Activated T-cell treated with anti-CD3 and anti-CD28 coated beads, Interleukin-2, amount 50 U/mL, for 1 hour (primary cell): Measurements from ENCODE around the gene PIK3AP1.
"Not testable (repeated sequence)": the region's sequence is repeated elsewhere in the genome, so short reads cannot be mapped to it uniquely, and the experiment has no call there.

Experiments
- DNase-seq: peaks from one replicate; pipeline ENCODE4 v3.0.0-alpha.2; 2020

PIK3AP1 gene, protein sequence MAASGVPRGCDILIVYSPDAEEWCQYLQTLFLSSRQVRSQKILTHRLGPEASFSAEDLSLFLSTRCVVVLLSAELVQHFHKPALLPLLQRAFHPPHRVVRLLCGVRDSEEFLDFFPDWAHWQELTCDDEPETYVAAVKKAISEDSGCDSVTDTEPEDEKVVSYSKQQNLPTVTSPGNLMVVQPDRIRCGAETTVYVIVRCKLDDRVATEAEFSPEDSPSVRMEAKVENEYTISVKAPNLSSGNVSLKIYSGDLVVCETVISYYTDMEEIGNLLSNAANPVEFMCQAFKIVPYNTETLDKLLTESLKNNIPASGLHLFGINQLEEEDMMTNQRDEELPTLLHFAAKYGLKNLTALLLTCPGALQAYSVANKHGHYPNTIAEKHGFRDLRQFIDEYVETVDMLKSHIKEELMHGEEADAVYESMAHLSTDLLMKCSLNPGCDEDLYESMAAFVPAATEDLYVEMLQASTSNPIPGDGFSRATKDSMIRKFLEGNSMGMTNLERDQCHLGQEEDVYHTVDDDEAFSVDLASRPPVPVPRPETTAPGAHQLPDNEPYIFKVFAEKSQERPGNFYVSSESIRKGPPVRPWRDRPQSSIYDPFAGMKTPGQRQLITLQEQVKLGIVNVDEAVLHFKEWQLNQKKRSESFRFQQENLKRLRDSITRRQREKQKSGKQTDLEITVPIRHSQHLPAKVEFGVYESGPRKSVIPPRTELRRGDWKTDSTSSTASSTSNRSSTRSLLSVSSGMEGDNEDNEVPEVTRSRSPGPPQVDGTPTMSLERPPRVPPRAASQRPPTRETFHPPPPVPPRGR

DNA sequence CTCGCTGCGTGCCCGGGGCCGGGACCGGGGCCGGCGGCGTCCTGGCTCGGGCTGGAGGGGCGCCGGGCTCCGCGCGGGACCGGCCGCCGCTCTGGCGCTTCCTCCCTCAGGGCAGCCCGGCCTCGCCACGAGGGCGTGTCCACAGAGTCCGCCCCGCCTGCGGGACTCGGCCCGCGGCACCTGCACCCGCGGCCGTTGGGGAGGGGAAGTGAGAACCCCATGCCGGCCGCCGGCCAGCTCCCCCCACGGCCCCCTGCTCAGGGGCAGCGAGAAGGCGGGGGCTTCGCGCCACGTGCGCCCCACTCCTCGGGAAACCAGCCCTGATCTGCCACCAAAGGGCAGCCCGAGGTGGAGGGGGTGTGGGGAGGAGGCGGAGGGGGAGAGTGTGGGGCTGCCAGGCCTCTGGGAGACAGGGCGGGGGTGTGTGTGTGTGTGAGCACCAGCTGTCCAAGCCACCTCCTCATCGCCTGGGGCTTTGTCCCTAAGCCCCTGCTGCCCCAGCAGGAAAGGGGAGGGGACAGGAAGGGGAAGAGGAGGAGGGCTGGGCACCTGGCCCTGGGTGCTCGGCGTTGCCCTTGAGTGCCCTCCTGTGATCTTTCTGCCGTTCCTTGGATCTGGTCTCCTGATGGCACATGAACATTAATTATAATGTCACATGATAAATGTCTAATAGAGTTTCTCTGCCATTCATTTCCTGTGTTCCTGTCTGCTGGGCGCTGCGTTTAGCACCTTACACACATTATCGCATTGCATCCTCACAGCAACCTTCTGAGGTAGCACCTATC is at the start of gene PIK3AP1:
Gene PIK3AP1 (minus strand): TSS at position 93 of the 785 bp plus-strand sequence. CDS start 120 bp downstream, outside the sequence.
- DNase-seq: peak; percentile 57

DNA sequence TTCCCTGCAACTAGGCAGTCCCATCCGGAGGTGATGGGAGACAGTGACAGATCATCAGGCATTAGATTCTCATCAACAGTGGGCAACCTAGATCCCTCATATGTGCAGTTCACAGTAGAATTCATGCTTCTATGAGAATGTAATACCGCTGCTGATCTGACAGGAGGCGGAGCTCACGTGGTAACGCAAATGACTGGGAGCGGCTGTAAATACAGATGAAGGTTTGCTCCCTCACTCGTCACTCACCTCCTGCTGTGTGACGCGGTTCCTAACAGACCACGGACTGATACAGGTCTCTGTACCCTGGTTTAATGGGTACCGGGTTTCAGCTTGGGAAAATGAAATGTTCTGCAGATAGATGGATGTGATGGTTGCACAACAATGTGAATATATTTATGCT is 47.8 kb upstream of the PIK3AP1 start:
- no peak for DNase-seq

DNA sequence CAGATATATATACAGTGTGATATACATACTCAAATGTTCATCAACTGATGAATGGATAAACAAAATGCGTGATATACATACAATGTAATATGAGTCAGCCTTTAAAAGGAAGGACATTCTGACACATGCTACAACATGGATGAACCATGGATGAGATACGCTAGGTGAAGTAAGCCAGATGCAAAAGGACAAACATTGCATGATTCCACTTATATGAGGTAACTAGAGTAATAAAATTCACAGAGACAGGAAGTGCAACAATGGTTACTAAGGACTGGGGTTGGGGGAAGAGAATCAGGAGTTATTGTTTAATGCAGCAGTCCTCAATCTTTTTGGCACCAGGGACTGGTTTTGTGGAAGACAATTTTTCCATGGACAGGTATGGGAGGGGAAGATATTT is 47.3 kb upstream of the PIK3AP1 start:
- no peak for DNase-seq

DNA sequence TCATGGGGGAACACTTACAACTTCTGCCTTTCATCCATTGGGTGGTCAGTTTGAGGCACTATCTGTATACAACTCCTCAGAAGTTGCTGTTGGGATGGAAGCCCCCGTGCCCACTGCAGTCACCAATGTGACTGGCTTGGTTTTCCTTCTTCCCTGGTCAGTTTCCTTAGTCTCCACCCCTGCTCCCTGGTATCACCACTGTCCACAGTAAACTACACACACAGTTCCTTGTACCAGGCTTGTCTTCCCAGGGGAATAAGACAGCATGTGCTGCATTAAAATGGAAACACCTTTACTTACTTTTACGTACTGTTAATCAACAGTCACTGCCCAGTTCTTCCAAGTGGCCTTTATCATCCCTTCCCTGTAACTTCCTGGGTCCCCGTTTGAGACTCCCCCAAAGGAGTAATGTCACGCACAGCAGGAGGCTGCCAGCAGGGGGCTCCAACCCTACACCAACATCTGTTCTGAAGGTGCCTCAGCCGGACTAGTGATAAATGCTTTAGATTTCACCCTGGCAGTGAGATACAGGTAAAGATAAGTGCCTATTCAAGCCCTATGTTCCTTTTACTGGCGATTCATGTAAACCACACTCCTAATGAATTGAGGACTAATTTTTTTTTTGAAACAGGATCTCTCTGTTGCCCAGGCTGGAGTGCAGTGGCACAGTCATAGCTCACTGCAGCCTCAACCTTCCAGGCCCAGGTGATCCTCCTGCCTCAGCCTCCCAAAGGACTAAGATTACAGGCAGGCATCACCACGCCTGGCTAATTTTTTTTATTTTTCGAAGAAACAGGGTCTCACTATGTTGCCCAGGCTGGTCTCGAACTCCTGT is 45.3 kb upstream of the PIK3AP1 start:
- DNase-seq: peak; percentile 75

DNA sequence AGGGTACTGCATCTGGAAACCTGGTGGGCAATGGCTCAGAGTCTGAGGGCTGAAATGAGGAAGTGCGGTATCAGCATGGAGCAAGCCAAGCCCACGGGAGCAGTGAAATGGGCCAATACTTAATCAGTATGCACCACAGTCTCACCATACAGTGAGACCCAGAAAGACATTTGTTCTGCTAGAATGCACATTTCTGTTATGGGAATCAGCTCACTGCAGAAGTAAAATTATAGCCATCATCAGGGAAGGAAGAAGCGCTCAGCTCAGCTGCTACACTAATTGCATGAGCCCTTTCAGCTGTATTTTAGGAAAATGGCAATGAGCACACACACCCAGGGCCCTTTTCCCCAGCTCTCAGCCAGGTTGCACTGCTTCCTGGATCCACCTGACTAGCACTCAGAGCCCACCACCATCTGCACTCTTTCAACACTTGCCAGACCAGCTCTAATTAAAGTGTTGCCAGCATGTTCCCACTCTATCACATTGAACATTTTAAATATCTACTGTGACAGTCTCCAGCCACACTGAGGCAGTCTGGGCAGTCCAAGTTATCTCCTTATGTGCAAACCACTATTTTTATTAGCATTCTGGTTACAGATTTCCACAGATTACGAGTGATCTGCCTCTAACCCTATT is 44.2 kb upstream of the PIK3AP1 start:
- DNase-seq: no peak

DNA sequence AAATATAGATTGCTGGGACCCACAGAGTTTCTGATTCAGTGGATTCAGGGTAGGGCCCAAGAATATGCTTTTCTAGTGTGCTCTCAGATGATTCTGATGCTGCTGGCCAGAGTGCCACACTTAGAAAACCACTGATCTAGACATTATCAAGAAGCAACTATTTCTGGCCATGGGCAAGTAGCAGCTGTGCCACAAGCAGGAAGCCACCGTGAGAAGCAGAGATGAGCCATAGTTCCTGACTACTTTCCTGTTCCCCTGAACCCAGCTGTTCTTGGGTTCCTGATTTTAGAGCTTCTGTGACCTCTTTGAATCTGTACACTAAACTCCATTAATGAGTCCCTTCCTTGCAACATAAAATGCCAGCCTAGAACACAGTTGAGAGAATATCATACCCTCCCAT is 38.1 kb upstream of the PIK3AP1 start:
- DNase-seq: no peak

DNA sequence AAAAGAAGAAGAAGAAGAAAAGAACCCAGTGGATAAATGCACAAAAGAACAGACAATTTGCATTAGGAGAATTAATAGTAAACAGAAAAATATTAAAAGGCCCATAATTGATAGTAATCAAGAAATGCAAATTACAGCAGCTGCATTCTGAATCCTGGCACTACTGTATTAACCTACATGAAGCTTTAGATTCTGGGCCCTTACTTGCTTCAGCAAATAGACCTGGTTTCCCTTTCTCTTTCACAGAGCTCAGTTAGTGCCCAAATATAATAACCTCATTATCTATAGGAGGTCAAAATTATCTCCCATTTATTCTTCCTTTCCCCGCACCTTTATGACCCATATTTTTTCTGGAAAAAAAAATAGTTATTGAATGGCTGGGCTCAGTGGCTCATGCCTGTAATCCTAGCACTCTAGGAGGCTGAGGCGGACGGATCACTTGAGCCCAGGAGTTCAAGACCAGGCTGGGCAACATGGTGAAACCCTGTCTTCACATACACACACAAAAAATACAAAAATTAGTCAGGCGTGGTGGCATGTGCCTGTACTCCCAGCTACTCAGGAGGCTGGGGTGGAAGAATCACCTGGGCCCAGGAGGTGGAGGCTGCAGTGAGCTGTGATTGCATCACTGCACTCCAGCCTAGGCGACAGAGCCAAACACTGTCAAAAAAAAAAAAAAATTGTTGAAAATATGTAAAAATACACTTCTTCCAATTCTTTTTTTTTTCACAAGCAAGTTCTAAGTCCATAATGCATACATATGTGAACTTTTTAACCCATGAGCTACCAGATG is 36.0 kb upstream of the PIK3AP1 start:
- DNase-seq: no peak

DNA sequence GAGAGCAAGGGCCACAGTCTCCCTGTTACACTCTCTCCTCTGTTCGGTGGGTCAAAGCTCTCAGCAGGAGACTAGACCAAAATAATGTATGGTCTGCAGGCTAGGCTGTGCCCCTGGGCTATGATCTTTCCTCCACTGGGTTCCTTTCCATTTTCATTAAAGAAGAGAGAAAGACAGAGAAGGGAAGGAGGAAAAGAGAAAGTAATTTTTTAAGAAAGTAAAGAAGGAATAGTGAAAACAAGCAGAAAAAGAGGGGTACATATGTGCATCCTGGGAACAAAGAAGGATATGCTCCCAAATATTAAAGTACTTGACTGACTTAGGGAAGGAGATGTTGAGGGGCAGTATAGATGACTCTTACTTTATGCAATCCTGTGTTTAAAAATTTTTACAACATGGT is 33.6 kb upstream of the PIK3AP1 start:
- DNase-seq: no peak

DNA sequence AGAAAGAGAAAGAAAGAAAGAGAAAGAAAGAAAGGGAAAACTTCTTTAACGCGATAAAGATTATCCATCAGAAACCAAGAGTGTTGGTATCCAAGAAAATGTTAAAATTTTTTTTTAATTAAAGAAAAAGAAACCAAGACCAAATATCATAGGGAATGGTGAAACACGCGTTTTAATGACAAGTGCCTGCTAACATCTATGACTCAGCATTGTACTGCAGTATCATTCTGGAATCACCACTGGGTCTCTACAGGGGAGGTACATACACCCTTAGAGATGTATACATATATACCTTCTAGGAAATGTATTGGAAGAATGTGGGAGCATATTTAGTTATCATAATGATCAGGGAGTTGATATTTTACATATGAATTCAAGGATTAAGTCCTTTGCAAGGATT is 32.1 kb upstream of the PIK3AP1 start:
- DNase-seq: no peak

DNA sequence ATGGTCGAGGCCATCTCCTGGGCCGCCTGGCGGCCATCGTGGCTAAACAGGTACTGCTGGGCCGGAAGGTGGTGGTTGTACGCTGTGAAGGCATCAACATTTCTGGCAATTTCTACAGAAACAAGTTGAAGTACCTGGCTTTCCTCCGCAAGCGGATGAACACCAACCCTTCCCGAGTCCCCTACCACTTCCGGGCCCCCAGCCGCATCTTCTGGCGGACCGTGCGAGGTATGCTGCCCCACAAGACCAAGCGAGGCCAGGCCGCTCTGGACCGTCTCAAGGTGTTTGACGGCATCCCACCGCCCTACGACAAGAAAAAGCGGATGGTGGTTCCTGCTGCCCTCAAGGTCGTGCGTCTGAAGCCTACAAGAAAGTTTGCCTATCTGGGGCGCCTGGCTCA is 30.0 kb upstream of the PIK3AP1 start:
- not testable (repeated sequence) for DNase-seq

DNA sequence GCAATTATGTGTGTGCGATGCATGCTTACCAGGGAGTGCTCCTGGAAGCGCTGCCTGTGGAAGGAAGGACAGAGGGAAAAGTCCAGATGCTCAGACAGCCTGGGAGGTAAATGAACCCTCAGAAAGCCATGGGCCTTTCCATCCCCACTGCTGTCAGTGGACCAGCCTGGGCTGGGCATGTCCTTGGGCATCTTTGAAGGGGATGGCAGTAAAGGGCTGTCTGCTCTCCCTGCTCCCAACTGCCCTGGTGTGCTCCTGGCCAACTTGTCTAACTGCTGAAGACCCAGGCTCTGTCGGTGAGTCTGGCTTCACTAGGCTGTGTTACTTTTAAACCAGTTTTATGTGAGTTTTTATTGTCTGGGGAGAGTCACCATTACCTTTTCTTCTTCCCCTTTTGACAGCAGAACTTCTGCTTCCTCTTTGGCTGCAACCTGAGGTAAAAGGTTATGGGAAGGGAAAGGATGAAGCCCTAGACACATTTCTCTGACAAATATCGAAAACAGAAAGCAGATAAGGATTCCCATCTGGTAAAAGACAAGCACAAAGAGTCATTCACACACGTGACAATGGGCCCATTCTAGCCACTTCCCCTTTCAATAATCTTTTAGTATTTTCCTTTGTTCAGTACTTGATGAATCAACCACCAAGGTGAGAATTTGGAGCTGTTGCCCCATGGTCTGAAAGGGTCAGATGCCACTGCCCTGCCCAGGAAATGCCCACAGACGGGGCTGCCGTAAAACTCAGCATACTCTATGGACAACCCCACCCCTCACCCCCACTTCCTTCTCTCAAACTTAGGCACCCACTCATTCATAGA is 27.6 kb upstream of the PIK3AP1 start:
- DNase-seq: no peak

DNA sequence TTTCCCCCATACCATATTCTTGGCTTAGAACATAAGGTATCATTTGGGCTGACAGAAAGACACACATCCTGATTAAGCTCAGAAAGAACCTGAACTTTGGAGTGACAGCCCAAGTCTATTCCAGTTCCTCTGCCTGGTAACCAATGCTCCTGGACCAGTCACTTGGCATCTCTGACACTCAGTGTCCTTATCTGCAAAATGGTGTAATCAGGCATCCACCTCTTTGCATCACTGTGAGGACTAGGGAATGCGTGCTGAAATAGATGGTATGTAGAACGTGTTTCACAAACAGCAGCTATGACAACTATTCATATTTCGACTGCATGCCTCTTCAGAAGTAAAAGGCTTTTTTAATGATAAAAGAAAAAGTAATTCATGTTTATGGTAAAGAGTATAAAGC is 26.2 kb upstream of the PIK3AP1 start:
- no peak for DNase-seq

DNA sequence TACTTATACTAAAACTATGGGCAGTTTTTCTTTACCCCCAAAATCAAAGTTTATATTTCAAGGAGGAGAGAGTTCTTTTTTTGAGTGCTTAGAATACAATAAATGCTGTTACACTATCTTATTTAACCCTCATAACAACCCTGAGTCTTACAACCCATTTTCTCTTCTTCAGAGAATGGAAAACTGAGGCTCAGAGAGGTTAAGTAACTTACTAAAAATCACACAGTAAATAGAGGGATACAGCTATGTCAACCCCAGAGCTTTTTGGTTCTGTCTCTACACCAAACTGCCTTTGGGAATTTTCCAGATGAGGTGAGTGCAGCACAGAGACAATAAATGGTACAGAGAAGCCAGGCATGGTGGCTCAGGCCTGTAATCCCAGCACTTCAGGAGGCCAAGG is 25.6 kb upstream of the PIK3AP1 start:
- no peak for DNase-seq

DNA sequence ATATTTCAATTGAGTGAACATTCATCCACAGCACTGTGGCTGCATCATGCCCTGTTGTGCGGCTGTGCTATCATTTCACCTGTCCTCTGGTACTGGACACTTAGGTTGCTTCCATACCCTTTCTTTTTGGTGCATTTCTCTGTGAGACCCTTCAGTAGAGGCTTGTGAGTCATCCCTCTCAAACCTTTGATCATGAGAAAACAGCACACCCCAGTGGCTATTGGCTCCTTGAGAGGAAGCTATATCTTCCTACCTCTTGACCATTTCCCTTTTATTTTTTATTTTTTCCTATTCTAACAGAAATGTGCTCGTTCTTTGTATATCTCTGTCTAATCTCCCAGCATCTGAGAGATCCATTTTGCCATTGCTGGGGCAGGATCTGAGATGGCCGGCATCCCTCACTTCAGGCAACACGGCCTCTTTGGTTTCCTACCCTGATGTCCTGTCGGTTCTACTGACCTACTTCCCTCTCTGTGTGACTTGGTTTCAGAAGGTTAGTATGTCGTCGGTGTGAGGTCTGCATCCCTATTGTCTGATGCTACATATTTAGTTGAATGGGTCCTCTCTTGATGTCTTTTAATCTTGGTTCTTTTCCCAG is 23.8 kb upstream of the PIK3AP1 start:
- no peak for DNase-seq

DNA sequence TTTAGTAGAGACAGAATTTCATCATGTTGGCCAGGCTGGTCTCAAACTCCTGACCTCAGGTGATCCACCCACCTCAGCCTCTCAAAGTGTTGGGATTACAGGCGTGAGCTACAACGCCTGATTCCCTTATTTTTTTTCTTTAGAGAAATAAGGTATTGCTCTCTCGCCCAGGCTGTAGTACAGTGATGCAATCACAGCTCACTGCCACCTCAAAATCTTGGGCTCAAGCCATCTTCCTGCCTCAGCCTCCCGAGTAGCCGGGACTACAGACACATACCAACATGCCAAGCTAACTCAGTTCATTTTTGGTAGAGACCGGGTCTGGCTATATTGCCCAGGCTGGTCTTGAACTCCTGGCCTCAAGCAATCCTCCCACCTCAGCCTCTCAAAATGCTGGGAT is 21.2 kb upstream of the PIK3AP1 start:
- not testable (repeated sequence) for DNase-seq

DNA sequence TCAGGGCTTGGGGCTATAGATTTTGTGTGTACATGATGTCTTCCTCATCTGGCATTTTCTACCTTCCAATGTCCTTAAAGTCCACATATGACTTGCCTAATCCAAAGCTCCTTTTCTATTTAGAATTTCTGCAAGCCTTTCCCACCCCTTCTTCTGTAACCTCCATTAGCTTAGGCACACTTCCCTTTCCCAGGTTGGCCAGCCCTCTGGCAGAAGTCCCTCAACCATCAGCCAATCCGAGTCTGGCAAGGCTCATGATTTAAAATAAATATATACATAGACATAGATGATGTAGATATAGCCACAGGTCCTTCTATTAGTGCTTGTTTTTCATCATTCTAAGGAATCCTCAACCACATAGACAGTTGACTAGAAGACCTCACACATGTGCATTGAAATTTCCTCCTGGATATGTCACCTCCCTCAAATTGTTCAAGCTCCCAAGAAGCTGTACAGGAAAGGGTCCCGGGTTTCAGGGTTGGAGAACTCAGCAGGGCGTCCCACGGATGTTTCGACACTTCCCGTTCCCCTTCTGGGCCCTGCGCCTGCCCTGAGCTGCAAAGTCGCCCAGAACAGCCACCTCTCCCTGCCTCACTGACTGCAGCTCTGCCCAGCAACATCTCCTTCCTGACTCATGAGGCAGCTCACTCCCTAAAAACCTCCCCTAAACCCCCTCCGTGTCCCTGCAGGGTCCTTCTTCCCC is 20.4 kb upstream of the PIK3AP1 start:
- no peak for DNase-seq

DNA sequence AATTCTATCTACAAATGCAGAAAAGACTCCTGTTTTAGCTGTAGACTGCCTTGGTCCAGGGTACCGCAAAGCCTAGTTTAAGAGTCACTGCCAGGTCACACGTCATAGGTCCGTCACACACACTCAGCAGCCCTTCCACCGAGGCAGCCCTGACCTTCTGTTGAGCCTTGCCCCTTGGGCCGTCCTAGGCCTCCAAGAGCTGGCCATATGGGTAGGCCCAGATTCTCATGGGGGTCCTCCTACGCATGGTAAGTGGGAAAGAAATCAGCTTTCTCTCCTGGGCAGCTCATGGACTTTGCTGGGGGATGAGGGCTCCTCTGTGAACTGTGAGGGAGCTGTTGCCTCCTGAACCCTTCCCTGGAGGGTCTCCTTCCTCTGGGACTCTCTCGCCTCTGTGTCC is 19.8 kb upstream of the PIK3AP1 start:
- DNase-seq: no peak

DNA sequence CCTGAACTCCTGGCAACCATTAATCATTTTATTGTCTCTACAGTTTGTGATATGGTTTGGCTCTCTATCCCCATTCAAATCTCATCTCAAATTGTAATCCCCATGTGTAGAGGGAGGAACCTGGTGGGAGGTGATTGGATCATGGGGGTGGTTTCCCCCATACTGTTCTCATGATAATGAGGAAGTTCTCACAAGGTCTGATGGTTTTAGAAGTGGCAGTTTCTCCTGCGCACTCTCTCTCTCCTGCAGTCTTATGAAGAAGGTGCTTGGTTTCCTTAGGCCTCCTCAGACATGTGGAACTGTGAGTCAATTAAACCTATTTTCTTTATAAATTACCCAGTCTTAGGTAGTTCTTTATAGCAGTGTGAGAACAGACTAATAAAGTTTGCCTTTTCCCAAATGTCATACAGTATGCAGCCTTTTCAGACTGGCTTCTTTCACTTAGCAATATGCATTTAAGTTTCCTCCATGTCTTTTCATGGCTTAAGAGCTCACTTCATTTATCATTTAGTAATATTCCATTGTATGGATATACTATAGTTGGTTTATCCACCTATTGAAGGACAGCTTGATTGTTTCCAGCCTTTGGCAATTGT is 17.1 kb upstream of the PIK3AP1 start:
- DNase-seq: not testable (repeated sequence)

DNA sequence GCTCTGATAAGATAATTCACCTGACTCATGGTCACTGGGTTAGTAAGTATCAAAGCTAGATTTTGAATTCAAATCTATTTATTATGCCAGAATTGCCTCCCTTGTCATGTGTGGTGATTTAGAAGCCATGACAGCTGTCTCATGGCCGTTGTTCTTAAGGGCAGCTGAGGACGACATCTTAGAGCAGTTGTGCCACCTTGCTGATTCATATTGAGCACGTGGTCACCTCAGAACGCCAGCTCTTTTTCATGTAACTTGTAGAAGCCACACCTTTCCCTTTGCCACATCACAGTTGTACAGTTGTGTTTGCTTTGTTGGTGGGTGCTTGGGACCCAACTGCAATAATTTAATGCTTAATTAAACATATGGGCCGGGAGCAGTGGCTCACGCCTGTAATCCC is 4.3 kb upstream of the PIK3AP1 start:
- no peak for DNase-seq
